ENCODE data around the gene ELN.

DNA sequence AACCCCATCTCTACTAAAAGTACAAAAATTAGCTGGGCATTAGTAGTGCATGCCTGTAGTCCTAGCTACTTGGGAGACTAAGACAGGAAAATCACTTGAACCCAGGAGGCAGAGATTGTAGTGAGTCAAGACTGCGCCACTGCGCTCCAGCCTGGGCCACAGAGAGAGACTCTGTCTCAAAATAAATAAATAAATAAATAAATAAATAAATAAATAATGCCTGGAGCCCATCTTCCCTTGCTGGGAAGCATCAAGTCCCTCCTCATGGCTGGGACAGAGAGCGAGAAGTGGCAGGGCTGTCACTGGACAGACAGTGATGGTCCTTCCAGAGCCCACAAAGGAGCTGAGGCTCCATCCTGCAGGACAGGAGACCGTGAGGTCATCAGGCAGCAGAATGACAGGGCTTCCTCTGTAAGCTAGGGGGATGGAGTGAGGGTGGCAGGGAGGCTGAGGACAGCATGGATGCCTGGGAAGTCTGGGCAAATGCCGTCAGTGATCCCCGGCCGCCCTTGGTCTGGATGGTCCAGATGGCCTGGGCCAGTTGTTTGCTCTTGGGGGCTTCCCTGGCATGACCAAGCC, 36.4 kb upstream of the ELN start:
- TF ChIP-seq POLR2AphosphoS5 (IDR thresholded peaks at IDR 0.05) = no peak
- TF ChIP-seq, protein P1, sequence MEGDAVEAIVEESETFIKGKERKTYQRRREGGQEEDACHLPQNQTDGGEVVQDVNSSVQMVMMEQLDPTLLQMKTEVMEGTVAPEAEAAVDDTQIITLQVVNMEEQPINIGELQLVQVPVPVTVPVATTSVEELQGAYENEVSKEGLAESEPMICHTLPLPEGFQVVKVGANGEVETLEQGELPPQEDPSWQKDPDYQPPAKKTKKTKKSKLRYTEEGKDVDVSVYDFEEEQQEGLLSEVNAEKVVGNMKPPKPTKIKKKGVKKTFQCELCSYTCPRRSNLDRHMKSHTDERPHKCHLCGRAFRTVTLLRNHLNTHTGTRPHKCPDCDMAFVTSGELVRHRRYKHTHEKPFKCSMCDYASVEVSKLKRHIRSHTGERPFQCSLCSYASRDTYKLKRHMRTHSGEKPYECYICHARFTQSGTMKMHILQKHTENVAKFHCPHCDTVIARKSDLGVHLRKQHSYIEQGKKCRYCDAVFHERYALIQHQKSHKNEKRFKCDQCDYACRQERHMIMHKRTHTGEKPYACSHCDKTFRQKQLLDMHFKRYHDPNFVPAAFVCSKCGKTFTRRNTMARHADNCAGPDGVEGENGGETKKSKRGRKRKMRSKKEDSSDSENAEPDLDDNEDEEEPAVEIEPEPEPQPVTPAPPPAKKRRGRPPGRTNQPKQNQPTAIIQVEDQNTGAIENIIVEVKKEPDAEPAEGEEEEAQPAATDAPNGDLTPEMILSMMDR (IDR thresholded peaks at IDR 0.05) = no peak

All from esophagus muscularis mucosa (tissue), 3 donors.